ENCODE data around the gene SLC6A19.

SLC6A19 gene

DNA sequence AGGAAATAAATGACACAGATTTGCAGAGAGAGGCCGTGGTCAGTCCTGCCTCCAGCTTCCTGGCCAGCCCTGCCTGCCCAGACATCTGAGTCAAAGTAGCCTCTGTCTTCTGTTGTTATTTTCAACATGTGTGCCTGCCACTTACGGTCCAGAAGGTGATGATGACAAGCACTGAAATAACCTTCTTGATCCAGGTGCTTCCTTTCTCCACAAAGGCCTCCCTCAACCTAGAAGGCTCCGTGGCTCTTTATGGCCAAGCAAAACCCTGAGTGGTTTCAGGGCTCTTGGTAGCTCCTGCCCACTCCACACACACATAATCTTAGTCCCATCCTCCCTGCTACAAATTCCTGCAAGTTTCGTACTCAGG lies 34.1 kb upstream of the SLC6A19 start:
- no peak for DNase-seq

DNA sequence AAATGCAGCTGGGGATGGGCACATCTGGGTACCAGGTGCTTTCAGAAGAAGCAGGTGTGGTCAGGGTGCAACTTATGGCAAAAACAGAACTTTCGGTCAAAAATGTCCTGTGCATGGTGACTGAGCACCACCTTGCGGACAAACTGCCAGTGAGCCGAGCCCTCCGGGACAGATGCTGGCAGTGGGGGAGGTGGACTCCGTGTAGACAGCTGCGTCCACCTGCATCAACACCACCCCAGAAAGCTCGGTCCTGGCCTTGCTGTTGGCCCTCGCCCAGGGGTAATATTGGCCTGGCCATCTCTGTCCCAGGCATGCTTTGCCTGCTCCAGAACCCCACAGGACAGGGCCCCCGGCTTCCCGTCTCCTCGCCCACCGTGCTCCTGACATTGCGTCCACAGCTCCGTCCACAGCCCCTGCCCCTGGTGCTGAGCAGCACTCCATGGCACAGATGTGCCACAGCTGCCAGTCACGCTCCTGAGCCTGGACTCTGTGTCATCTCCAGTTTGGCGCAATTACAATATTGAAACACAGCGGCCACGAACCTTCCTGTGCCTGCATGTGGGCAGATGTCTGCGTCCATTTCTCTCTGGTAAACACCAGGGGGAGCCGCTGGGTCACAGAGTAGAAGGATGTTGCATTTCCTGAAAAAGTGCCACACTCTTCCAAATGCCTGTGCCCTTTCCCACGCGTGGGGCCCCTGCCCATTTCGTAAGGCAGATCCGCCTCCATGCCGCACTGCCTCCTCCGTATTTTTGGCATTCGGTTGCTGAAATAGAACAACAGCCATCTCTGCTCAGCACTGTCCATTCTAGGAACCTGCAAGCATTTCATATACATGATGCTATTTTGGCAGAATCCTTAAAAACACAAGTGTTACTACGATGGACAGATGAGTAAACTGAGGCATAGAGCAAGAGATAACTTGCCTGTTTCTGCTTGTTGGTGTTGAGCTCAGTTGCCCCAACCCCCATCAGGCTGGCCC lies 33.4 kb upstream of the SLC6A19 start:
- DNase-seq, result peak; percentile 61

DNA sequence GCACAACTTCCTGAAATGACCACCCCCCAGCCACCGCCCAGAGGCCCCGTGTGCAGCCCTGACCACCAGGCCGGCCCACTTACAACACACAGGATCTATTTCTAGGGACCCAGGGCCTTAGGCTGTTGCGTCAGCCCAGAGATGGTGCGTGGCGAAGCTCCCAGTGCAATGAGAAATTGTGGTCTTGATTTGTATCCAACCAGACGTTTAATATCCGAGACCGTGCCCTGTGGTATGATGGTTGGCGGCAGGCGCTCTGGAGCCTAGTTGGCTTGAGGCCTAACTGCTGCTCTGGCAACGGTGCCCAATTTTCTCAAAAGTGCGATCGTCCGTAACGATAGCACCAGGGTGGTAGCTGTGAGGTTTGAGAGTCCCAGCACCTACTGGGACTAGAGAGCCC lies 32.6 kb upstream of the SLC6A19 start:
- no peak for DNase-seq

DNA sequence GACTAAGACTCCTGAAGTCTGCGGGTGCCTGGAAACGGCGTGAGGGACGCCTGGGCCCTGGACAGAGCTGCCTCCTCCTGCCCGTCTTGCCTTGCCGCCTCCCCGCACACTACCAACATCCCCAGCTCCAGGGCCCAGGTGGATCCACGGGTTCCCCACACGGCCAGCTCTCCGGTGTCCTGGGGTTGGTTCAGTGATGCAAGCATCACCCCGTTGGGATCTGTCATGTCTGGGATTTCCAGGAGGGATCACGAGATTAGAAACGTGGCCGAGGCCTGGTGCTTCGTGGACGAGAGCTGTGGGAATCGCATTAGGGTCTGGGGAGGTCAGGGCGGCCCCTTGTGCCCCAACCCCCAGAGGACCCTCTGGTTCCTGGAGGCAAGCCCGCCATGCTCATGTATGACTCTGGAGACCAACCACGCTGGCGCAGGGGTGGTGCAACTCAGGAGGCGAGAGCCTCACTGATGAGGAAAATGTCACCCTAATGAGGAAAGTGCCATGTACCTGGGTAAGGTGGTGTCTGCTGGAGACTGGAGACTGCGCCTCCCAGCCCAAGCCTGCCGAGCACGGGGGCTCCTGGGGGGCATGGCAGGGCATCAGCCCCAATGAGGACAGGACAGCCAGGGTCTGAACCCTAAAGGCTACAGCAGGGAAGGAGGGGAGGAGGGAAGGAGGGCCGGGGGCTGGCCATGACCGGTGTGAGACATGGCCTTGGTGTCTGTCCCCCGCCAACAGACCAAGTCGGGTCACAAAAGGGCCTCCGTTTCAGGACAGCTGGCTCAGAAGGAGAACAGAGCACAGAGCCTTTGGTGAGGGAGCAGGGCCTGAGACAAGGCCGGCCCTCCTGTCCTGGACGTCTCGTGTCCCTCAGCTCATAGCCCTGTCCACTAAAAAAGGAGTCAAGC lies 31.9 kb upstream of the SLC6A19 start:
- no peak for DNase-seq

DNA sequence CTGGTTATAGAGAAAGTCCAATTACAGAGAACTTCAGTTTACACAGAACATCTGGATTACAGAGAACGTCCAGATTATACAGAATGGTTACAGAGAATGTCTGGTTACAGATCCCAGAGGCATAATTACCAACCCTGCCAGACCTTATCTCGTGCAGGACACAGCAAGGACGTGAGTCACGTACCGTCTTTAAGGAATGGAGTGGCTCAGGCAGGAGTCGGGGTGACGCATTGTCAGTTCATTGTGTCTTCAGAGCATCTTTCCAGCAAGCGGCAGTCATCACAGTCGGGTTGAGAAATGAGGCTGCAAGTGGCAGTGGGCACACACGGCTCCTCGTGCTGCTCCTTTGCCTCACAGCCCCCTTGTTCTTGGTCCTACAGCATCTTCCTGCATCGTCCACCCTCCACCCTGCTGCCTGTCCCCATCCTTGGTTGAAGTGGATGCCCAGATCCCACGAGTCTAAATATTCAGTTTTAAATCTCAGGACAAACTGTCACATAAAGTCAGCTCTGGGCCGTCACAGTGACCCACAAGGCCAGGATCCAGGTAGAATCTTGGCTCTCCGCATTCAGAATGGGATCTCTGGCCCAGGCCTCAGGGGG lies 30.0 kb upstream of the SLC6A19 start:
- peak; percentile 12 for DNase-seq

DNA sequence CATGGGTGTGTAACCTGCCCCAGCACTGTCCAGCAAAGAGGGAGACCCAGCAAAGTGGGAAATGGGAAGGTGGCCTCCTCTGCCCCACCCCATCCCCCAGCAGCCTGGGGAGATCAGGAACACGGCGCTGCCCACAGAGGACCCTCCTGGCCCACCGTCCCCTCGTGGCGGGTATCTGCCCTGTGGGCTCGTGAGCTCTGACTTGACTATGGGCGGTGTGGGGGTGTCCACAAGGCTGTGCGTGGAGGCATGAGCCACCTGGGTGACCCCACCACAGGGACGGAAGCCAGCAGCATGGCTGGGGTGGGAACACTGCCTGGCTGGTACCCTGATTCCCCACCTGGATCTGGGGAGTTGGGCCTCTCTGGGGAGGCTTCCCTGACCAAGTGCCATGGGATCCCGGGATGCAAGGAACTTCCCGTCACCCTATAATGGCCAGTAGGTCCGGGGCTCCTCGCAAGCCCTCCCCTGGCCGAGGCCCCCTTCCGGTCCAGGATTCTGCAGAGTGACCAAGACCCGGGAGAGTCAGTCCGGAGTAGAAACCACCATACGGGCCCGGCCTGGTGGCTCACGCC lies 29.3 kb upstream of the SLC6A19 start:
- no peak for DNase-seq

DNA sequence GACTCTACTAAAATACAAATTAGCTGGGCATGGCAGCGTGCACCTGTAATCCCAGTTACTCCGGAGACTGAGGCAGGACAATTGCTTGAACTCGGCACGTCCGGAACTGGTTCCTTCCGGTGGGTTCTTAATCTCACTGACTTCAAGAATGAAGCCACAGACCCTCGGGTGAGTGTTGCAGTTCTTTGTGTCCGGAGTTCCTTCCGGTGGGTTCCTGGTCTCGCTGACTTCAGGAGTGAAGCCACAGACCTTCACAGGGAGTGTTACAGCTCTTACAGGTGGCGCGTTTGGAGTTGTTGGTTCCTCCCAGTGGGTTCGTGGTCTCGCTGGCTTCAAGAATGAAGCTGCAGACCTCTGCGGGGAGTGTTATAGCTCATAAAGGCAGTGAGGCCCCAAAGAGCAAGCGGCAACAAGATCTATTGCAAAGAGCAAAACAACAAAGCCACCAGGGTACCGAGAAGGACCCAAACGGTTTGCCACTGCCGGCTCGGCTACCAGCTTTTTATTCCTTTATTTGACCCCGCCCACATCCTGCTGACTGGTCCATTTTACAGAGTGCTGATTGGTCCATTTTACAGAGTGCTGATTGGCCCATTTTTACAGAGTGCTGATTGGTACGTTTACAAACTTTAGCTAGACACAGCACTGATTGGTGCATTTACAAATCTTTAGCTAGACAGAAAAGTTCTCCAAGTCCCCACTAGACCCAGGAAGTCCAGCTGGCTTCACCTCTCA lies 28.6 kb upstream of the SLC6A19 start:
- no peak for DNase-seq

DNA sequence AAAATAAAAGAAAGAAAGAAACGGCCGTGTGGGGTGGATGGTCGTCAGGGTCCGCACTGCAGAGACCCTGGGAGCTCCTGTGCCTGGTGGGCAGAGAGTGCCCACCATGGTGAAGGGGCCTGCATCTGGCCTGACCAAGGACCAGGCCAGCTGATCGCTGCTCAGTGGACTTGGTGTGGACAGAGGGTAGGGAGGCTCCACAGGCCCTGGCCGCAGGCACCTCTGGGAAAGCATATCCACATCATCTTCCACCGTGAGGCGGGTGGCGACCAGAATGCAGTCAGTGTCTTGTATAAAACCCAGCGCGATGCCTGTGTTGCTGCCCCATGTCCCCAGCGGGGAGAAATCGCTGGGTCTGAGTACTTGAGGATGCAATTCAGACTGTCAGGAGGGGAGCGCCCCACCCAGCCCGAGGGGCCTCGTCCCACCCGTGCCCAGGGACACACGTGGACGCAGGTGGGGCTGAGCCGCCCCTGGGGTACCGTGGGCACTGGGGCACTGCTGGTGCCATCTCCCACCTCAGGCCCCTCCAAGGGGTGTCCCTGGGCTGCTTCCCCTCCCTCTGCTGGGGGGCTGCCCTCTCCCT lies 27.8 kb upstream of the SLC6A19 start:
- no peak for DNase-seq

DNA sequence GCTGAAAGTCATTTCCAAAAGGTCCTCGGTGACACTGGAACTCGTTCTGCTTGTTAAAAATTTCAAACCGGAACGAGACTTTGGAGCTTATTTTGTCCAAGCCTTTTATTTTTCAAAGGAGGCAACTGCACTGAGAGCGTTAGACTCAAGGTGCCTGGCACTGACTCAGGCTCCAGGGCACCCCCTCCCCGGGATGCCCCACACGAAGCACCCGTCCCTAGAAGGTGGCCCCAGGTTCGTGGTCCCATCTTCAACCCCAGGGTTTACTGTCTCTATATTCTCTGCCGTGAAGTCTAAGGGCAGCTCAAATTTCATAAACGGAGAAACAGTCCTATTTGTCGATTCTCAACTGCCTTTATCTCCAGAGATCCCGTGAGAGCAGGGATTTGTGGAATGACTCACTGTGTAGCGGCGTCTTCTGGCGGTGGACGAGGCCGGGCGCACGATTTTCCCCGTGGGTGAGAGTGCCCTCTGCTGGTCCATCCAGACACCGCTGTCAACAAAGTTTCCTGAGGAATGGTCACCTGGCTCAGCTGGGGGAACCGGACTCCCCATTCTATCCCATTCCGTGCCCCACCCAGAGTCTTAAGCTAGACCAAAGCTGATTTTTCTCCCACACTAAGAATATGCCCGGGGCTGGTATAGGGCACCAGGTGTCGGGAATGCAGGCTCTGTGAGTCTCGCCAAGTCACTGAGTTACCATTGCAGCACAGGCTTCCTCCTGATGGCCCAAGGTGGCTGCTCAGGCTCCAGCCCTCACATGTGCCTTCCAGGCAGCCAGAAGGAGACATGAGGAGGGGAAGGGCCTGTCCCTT lies 27.1 kb upstream of the SLC6A19 start:
- peak; percentile 75 for DNase-seq

DNA sequence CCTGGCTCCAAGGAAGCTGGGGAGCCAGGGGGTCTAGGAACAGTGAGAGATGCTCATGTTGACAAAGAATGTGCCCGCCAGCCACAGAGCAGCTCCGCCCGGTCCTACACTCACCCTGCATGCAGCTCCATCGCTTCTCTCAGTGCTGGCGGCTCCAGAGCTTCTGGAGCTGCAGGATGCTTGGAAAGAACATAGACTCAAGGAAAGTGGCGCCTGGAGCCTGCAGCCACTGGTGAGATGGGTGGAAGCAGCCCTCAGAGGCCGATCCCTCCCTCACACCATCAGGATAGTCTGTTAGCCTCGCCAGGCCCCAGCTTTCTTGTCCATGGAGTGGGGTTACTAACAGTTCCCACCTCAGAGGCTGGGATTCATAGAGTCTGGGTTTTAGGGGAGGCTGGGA lies 26.4 kb upstream of the SLC6A19 start:
- no peak for DNase-seq

DNA sequence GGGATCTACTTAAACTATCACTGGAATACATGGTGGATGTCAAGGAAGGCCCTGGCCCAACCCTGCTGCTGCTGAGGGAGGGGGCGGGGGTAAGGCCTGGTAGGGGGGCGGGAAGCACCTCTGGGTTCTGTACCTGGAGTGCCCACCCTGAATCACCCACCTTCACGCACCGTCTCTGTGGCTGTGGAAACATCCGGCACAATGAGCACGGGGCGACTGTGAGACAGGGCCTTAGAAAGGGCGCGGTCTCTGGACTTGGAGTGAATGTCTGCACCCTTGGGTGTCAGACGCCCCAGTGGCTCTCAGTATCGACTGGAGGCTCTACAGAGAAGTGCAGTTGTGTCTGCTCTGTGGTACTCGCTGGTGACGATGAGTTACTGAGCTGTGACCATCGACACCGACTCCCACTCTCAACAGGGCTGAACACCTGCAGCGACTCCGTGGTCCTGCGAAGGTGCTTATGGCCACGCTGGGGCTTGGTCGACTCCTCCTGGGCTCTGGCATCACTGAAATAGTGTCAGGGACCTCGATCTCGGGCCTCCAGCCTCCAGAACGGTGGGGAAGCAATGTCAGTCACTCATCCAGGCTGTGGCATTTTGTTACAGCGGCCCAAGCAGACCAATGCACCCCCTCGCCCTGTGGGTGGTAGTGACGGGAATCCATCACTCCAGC lies 25.5 kb upstream of the SLC6A19 start:
- no peak for DNase-seq

DNA sequence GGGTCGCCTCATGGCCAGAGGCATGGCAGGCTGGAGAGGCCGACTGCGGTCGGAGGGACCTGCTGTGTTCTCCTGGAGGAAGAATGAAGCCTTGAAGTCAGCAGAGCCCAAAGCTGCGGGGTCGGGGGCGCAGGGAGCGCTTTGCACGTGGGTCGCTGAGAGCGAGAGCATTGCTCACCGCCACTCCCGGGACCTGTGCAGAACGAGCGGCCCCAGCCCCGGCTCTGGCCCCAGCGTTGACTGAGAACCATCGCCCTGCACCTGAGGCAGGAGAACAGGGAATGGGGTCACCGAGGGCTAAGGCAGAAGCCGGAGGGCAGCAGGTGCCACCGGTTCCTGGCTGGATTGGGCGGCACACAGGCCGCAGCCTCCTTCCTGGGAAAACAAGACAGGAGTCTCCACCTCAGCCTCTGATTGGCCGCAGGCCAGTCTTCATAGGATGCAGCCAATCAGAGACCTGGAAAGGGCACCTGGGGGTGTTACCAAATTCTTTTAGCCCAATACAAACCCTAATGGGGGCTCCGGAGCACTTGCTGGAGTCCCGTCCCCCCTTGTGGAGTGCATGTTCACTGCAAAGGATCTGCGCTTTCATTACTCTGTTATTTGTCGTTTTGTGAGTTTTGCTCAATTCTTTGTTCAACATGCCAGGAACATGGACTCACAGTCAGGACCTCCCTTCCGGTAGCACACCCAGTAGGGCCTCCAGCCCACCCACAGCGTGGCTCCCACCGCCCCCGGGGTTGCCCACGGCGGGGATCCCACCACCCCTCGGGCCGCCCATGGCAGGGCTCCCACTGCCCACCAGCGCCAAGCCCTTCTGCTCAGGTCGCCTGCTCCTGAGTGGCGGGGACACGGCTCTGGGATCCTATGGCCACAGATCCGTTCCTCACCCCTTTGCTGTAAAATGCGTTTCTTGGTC lies 24.7 kb upstream of the SLC6A19 start:
- DNase-seq, result no peak

DNA sequence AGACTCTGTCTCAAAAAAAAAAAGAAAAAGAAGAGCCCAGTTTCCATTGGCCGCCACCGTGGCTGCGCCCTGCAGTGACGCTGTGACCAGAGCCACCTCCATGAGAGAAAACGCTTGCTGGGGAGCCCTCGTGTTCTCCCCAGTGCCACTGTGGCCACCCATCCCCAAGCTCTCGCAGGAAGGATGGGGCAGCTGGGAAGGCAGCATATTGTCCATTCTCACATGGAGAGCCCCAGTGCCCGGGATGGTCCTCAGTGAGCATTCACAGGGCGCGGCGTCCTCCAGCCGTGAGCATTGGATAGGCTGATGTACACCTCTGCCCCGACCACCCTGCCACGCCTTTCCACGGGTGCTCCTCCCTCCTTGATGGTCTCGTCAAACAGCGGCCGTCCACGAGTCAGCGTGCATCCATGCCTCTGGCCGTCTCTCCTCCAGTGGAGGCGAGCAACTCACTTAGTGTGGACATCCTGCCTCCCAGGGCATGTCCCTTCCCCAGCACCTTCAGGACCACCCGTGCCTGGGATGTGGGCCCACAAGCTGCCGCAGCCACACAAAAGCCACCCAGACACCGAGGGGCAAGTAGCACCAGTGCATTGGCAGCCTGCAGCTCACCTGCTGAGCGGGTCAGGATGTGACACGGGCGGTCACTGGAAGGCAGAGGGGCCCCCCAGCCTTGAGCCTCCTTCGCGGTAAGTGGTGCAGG lies 23.4 kb upstream of the SLC6A19 start:
- no peak for DNase-seq

DNA sequence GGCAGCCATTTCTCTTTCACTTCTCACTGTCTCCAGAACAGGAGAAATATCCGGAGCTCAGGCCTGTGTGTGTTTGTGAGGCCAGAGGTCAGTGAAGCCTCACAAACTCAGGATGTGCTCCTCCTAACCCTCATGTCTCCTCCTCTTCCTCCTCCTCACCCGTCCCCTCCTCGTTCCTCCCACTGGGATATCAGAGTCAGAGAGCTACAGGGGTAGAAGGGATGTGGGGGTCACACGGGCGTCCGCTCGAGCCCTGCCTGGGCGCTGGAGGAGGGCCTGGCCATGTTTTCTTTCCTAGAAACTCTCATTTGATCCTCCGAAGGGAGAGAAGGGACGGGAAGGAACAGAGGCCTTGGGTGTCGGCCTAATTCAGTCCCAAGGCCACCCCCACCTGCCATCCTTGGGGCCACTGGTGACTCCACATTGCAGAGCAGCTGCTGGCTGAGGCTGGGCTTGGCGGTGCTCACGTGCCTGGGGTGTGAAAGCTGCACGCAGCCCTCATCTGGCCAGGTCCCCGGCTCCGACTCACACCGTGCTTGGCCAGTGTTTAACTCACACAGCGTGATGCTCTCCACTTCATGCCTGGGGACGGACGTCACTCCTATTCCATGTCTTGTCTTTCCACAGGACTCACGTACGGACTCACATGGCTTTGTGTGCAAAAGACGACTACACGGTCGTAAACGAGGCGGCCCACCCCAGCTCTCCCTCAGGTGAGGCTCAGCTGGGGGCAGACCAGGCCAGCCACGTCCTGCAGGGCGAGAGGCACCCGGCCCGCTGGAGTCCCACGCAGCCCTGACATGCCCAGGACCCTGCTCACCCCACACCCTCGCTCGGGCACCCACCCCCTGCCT lies 22.6 kb upstream of the SLC6A19 start:
- no peak for DNase-seq

DNA sequence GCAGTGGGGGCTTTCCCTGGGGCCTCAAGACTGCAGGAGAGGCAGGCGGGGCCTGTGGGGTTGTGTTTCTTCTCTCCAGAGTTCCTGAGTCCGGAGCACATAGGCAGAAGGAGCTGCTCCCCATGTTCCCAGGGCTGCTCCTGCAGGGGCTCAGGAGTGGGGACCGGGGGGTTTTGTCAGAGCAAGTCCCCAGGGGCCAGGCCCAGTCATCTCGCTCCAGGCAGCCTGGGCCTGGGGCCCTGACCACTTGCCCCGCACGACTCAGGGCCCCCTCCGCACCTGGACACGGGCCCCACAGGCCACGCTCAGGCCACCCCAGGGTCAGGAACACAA lies 22.0 kb upstream of the SLC6A19 start:
- no peak for DNase-seq

DNA sequence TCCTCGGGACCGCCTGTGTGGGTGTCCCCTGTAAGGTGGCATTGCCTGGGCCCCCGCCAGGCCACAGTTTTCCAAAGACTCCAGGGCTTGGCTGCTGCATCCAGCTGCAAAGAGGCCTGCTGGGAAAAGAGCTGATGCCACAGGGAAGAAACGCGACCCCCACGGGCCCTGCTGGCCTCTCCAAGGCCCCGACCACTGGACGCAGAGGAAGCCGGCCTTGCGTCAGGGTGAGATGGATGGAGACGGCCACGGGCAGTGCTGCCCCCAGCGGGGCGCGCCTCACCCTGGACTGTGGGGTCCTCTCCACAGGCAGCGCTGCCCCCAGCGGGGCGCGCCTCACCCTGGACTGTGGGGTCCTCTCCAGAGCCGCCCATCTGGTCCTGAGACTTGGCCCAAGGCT lies 21.3 kb upstream of the SLC6A19 start:
- DNase-seq, result no peak

DNA sequence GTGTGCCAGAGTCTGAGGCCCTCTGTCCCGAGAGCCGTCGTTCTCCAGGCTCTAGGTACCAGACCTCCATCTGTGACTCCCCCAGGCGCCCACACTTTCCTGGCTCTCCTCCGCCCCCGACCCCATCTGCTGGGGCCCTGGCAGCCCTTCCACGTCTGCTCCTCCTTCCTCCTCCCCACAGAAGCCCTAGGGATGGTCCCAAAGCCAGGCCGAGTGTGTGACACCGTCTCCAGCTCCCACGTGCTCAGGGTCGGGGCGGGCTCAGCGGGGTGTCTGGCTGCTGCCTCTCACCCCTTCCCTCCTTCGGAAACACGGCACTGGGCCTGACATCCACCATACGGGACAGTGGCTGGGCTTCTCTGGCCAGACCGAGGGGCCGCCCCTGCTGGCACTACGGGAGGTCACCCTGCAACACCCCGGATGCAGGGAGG lies 20.5 kb upstream of the SLC6A19 start:
- no peak for DNase-seq

Data from fibroblast of upper back skin (primary cell).